C4-2B (cell line): Measurements from ENCODE around the gene CLEC16A.

Source experiments
- CTCF ChIP-seq: fragments of 450-650 bp; conservative IDR thresholded peaks from 2 replicates; pipeline ENCODE4 v1.5.1; 2017; ENCODE audit warnings: mild to moderate bottlenecking
- ZFX ChIP-seq: fragments of 450-650 bp; IDR thresholded peaks from 2 replicates; pipeline ENCODE4 v1.6.1; 2017

GRCh38 chr16:11060842-11061241 lies 116.5 kb downstream of the CLEC16A start:
- TF ChIP-seq CTCF (no peak), ZFX (no peak)
